Thymus (tissue), 11 donors: ENCODE data around the gene RCN1. TPM values are rescaled to one million over a fixed set of nuclear protein-coding genes. Genes with fewer than 3 reads are reported as not detected.
"Not testable (repeated sequence)": the region's sequence is repeated elsewhere in the genome, so short reads cannot be mapped to it uniquely, and the experiment has no call there.

Experiments
- DNase-seq, 9 donors: peaks; one replicate each; pipeline ENCODE4 v3.0.0-alpha.2; 2013; ENCODE audit warnings: low spot score in 9 of 9, low read depth in 6 of 9, missing footprints in 1 of 9
- H3K27ac ChIP-seq, 2 donors: one replicate each; pipeline ENCODE4 v1.5.1; 2013; ENCODE audit warnings: control low read depth in 1 of 2, low read depth in 1 of 2, low read length in 1 of 2, mild to moderate bottlenecking in 1 of 2, moderate library complexity in 1 of 2
- H3K27me3 ChIP-seq, 2 donors: one replicate each; pipeline ENCODE4 v1.5.1; 2013; ENCODE audit warnings: low read length in 1 of 2; ENCODE audit not compliant: control insufficient read depth in 2 of 2, insufficient read depth in 1 of 2
- H3K36me3 ChIP-seq, 2 donors: one replicate each; pipeline ENCODE4 v1.5.1; 2013; ENCODE audit warnings: low read length in 1 of 2, mild to moderate bottlenecking in 1 of 2, moderate library complexity in 1 of 2; ENCODE audit not compliant: control insufficient read depth in 2 of 2, insufficient read depth in 2 of 2
- H3K4me1 ChIP-seq, 2 donors: one replicate each; pipeline ENCODE4 v1.5.1; 2013; ENCODE audit warnings: low read length in 2 of 2; ENCODE audit not compliant: control insufficient read depth in 2 of 2, insufficient read depth in 2 of 2
- H3K4me3 ChIP-seq, 2 donors: one replicate each; pipeline ENCODE4 v1.5.1; 2013; ENCODE audit warnings: low read length in 2 of 2, control low read depth in 1 of 2, mild to moderate bottlenecking in 1 of 2
- H3K9me3 ChIP-seq, 2 donors: one replicate each; pipeline ENCODE4 v1.5.1; 2013; ENCODE audit warnings: low read length in 1 of 2, mild to moderate bottlenecking in 1 of 2; ENCODE audit not compliant: control insufficient read depth in 2 of 2, insufficient read depth in 1 of 2
- WGBS: extraction: QIAGEN DNeasy Blood & Tissue Kit; methylation state at CpG from one replicate; pipeline ENCODE4 v1.1.7; 2013; 5-methylcytosine and 5-hydroxymethylcytosine counted together
- polyA plus RNA-seq: library from polyadenylated mRNA; stranded (reverse); fragments of 200-250 nt; gene quantifications from one replicate; pipeline ENCODE4 v1.2.3, GENCODE V29; 2013
- total RNA-seq: library from RNA; stranded (reverse); fragments of 120-200 nt; gene quantifications from one replicate; pipeline ENCODE4 v1.2.4, GENCODE V29; 2013
- donor health status: healthy.

Gene RCN1
- total and polyA plus RNA-seq, 2 donors, result 24.6 to 67.7 TPM

DNA sequence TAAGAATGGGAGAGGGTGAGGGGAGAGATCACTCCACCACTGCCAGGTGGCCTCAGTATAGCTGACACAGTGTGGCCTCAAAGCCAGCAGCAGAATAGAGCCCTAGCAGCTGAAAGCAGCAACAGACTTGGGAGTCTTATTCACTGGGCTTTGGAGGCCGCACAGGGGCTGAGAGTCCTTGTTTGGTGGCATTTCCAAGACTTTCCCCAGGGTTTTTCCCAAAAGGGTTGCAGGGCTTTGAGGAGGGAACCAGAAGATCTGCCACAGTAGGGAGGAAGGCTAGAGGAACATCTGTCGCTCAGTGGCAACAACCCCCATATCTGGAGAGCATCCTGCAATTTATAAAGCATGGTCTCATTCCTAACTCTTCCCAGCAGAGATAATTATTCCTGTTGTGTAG is 35.0 kb upstream of the RCN1 start:
- Histone ChIP-seq H3K36me3 (no peaks in the 10 kb centered on the region), H3K27me3 (peaks cover 0 to 10% of the 10 kb centered on the region in 2 donors), H3K4me1 (no peaks in the 10 kb centered on the region), H3K4me3 (no peak overlapping the region), H3K27ac (no peak overlapping the region), H3K9me3 (no peaks in the 10 kb centered on the region)
- no peak for DNase-seq
- 98% methylated on average over 2 of the region's 2 CpGs for WGBS

DNA sequence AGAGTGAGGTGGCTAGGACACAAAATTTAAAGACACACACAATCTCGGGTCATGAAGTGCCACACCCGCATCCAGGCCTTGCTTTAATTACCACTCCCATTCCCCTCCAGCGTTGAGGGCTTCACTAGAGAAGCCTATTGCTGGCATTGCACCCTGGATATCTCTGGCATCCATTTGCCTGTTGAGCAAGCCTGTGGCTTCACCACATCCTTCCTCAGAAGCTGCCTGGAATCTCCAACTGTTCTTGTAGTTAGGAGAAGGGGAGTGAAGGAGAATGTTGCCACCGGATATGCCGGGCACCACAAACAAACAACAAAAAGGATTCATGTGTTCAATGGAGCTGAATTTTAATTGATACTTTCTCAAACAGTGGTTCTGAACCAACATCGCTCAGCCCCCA is 34.4 kb upstream of the RCN1 start:
- Histone ChIP-seq H3K27me3 (peaks cover 0 to 10% of the 10 kb centered on the region in 2 donors), H3K27ac (no peak overlapping the region), H3K4me3 (no peak overlapping the region), H3K36me3 (no peaks in the 10 kb centered on the region), H3K9me3 (no peaks in the 10 kb centered on the region), H3K4me1 (no peaks in the 10 kb centered on the region)
- 41% methylated on average over 6 of the region's 6 CpGs for WGBS
- DNase-seq, result no peak

DNA sequence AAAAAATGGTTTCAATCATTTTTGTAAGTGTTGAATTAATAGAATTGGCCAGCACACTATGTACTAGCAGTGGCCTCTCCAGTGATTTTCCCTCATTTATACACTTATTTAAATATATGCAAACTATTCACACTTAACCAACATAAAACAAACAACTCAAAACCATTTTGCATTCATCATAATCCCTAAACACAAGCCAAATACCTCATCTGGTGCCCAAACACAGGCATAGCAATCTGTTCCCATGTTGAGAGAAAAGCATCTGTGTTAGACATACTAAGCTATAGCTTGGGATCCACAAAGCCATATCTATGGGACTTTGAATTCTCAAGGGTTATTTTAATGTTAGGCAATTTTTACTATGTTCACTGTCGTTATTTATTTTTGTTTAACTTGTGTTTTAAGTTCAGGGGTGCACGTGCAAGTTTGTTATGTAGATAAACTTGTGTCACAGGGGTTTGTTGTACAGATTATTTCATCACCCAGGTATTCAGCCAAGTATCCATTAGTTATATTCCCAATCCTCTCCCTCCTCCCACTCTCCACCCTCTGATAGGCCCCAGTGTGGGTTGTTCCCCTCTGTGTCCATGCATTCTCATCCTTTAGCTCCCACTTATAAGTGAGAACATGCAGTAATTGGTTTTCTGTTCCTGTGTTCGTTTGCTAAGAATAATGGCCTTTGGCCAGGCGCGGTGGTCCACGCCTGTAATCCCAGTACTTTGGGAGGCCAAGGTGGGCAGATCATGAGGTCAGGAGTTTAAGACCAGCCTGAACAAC is 31.0 kb upstream of the RCN1 start:
- 94% methylated on average over 6 of the region's 6 CpGs for WGBS
- no peak overlapping the region for H3K27ac ChIP-seq
- H3K9me3 ChIP-seq, result no peaks in the 10 kb centered on the region
- no peak for DNase-seq
- no peaks in the 10 kb centered on the region for H3K36me3 ChIP-seq
- no peak overlapping the region for H3K4me3 ChIP-seq
- H3K27me3 ChIP-seq, result peaks cover 0 to 2% of the 10 kb centered on the region in 2 donors
- H3K4me1 ChIP-seq, result no peaks in the 10 kb centered on the region

DNA sequence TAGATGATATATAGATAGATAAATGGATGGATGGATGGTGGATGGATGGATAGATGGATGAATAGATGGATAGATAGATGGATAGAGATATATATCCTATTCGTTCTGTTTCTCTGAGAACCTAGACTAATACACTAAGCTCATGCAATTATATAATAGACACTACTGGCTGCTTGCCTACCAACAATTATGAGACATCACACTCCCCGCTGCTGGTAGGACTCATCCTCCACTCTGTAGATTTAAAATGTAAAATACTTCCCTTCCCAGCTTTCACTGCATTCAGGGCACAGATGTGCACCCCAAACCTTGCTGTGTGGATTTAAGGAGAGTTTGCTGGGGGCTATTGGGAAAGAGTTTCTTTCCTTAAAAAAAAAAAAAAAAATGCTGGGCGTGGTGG is 28.3 kb upstream of the RCN1 start:
- no peak overlapping the region for H3K4me3 ChIP-seq
- H3K27ac ChIP-seq, result no peak overlapping the region
- H3K9me3 ChIP-seq, result no peaks in the 10 kb centered on the region
- WGBS, result 95% methylated on average over 3 of the region's 3 CpGs
- peaks cover 0 to 5% of the 10 kb centered on the region in 2 donors for H3K27me3 ChIP-seq
- H3K4me1 ChIP-seq, result no peaks in the 10 kb centered on the region
- DNase-seq, result no peak
- H3K36me3 ChIP-seq, result no peaks in the 10 kb centered on the region

DNA sequence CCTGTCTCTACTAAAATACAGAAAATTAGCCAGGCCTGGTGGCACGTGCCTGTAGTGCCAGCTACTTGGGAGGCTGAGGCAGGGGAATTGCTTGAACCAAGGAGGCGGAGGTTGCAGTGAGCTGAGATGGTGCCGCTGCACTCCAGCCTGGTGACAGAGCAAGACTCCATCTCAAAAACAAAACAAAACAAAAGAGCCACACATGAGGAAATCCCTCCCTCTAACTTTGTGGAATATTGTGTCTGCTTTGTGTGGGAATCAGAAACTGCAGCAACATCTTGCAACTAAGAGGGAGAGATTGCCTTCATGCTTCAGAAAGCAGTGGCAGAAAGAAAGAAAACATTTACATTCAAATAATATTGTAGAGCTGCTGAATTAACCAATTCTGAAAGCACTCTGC is 27.8 kb upstream of the RCN1 start:
- H3K27me3 ChIP-seq, DNase-seq, H3K4me3 ChIP-seq, H3K36me3 ChIP-seq, H3K9me3 ChIP-seq, H3K4me1 ChIP-seq, H3K27ac ChIP-seq: not testable (repeated sequence)
- WGBS, result 96% methylated on average over 3 of the region's 3 CpGs

DNA sequence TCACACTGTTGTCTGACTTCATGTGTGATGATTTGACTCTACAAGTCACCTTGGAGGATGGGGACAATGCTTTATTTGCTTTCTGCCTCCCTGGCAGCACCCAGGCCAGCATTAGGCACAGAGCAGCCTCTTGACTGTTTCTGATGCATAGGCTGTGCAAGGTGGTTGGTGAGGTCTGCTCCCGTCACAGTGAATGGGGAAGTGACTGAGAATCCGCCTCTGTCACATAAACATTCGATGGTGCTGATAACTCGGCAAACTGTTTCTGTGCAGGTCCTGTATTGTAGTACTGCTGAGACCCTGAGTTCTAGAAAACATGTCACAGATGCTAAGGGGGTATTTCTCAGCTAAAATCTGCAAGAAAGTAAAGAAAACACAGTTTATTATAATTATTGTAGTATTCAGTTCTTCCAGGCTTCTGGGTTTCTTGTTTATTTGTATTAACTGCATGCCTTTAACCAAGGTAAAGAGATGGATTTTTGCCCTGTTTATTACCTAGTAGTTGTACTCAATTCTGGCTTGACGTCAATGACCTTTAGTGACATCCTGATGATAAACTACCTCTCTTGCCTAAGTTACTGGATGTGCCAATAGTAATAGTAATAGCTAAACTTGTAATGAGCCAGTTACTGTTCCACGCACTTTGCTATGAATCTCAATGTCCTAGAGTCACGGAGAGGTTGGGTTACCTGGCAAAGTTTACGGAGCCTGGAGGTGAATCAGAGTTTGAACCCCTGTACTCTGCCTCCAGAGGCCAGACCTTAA is 24.8 kb upstream of the RCN1 start:
- H3K27me3 ChIP-seq, result peaks cover 0 to 21% of the 10 kb centered on the region in 2 donors
- H3K9me3 ChIP-seq, result no peaks in the 10 kb centered on the region
- 64% methylated on average over 8 of the region's 8 CpGs for WGBS
- no peaks in the 10 kb centered on the region for H3K4me1 ChIP-seq
- no peaks in the 10 kb centered on the region for H3K36me3 ChIP-seq
- H3K4me3 ChIP-seq, result no peak overlapping the region
- no peak for DNase-seq
- H3K27ac ChIP-seq, result no peak overlapping the region

DNA sequence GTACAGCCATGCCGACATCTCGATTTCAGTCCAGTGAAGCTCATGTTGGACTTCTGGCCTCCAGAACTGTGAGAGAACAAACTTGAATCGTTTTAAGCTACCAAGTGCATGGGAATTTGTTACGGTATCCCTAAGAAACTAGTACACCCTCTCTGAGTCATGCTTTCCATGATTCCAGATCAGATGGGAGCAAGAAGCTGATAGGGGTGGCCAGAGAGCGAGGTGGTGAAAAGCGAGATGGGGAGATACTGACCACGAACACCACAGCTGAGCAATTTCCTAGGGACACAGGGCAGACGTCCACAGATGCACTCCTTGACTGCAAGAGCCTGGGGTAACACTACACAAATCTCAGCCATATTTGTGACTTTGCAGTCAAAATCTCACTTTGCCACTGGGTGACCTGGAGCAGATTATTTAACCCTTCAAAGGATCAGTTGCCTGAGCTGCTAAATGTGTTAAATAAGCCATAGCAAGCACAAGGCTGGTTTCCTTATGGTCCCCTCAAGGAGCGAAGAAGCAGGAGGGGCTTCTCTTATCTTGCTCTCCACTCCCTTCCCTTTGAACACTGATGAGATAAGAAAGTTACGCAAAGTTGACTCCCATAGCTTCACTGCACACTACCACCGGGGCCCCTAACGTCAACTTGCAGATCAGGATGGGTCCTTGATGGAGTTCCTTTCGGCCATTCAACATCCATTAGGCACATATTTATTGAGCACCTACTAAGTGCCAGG is 22.6 kb upstream of the RCN1 start:
- H3K36me3 ChIP-seq, result no peaks in the 10 kb centered on the region
- H3K27ac ChIP-seq, result no peak overlapping the region
- 79% methylated on average over 13 of the region's 13 CpGs for WGBS
- H3K27me3 ChIP-seq, result peaks cover 0 to 27% of the 10 kb centered on the region in 2 donors
- DNase-seq, result no peak
- no peaks in the 10 kb centered on the region for H3K4me1 ChIP-seq
- no peak overlapping the region for H3K4me3 ChIP-seq
- H3K9me3 ChIP-seq, result no peaks in the 10 kb centered on the region

DNA sequence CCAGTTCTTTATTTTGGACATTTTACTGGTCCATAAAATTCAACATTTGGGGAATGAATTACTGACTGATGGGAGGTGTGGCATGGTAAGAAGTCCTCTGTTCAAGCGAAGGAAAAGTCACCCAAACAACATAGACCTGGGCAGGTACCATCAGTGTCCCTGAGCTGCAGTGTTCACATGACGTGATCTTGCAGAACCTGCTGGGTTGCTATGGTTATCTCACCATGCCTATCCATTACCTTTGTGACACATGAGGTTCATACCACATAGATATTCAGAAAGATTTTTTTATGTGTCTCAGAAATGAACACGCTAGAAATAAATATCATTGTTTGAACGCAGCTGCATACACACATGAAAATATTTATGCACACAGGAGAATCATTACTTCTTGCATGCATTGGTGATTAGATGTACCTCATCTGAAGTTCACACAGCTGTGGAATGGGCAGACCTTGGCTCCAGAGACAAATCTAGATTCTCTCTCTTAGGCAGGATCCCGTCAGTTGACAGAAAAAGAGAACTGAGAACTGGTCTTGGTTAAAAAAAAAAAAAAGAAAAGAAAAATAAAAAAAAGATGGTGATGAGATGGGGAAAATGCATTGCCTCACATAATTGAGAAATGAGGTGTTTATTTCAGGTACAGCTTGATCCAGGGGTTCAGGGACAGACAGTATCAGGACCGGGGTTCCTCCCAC is 21.4 kb upstream of the RCN1 start:
- Histone ChIP-seq H3K4me1 (no peaks in the 10 kb centered on the region), H3K36me3 (no peaks in the 10 kb centered on the region), H3K27ac (no peak overlapping the region), H3K27me3 (peaks cover 0 to 30% of the 10 kb centered on the region in 2 donors), H3K4me3 (no peak overlapping the region), H3K9me3 (no peaks in the 10 kb centered on the region)
- WGBS, result 90% methylated on average over 6 of the region's 6 CpGs
- no peak for DNase-seq
